Keratinocyte (primary cell): ENCODE results near the gene SLC22A14. TPM values are rescaled to one million over a fixed set of nuclear protein-coding genes. Genes with fewer than 3 reads are reported as not detected.
A peak's percentile ranks its signal among the peaks of the same experiment; 100 is the strongest.

Experiments
- DNase-seq: peaks from one replicate; pipeline ENCODE4 v3.0.0-alpha.2; 2011; ENCODE audit warnings: low read depth, missing footprints, low spot score
- FAIRE-seq: peaks from 2 replicates; lab custom pipeline; 2011; peaks lifted over from hg19 to GRCh38; lab: Jason Lieb, UNC
- H2AFZ ChIP-seq: 2 replicates; pipeline ENCODE4 v1.6.0; 2012; ENCODE audit warnings: low read length, control low read depth, inconsistent platforms; ENCODE audit not compliant: control insufficient read depth
- H3K27ac ChIP-seq: 2 replicates; pipeline ENCODE4 v1.5.1; 2011; ENCODE audit warnings: low read length; ENCODE audit not compliant: control insufficient read depth, insufficient read depth
- H3K27me3 ChIP-seq: 3 replicates; pipeline ENCODE4 v1.6.0; 2011; ENCODE audit warnings: low read length; ENCODE audit not compliant: control insufficient read depth, insufficient read depth; ENCODE audit errors: extremely low read depth
- H3K36me3 ChIP-seq, 2 experiments: 2 replicates in 1 of 2; 3 replicates in 1 of 2; pipeline ENCODE4 v1.5.1; 2011; ENCODE audit warnings: low read length in 2 of 2, mild to moderate bottlenecking in 1 of 2; ENCODE audit not compliant: control insufficient read depth in 2 of 2, insufficient read depth in 2 of 2; ENCODE audit errors: extremely low read depth in 1 of 2
- H3K4me1 ChIP-seq: 3 replicates; pipeline ENCODE4 v1.5.1; 2011; ENCODE audit warnings: low read length; ENCODE audit not compliant: control insufficient read depth, insufficient read depth; ENCODE audit errors: extremely low read depth
- H3K4me2 ChIP-seq: 3 replicates; pipeline ENCODE4 v1.6.0; 2011; ENCODE audit warnings: low read depth, low read length; ENCODE audit not compliant: control insufficient read depth, insufficient read depth; ENCODE audit errors: extremely low read depth
- H3K4me3 ChIP-seq, 3 experiments: fragments of 200-600 bp in 1 of 3; sonication (generic) in 1 of 3; 2 replicates in 2 of 3; 3 replicates in 1 of 3; pipeline ENCODE4 v1.5.1; 2011 to 2016; ENCODE audit warnings: low read length in 3 of 3, mild to moderate bottlenecking in 3 of 3, control low read depth in 2 of 3, inconsistent platforms in 1 of 3, low read depth in 1 of 3, mixed read lengths in 1 of 3, mixed run types in 1 of 3, moderate library complexity in 1 of 3; ENCODE audit not compliant: control insufficient read depth in 2 of 3, insufficient read depth in 2 of 3; ENCODE audit errors: extremely low read depth in 1 of 3
- H3K79me2 ChIP-seq: 2 replicates; pipeline ENCODE4 v1.6.0; 2012; ENCODE audit warnings: low read length; ENCODE audit not compliant: control insufficient read depth, insufficient read depth
- H3K9ac ChIP-seq: 3 replicates; pipeline ENCODE4 v1.6.0; 2011; ENCODE audit warnings: low read length; ENCODE audit not compliant: control insufficient read depth, insufficient read depth; ENCODE audit errors: extremely low read depth
- H3K9me1 ChIP-seq: 3 replicates; pipeline ENCODE4 v1.6.0; 2011; ENCODE audit warnings: low read length; ENCODE audit not compliant: control insufficient read depth, insufficient read depth; ENCODE audit errors: extremely low read depth
- H3K9me3 ChIP-seq: 2 replicates; pipeline ENCODE4 v1.5.1; 2012; ENCODE audit warnings: low read depth, low read length; ENCODE audit not compliant: control insufficient read depth
- H4K20me1 ChIP-seq: 3 replicates; pipeline ENCODE4 v1.6.0; 2011; ENCODE audit warnings: low read length; ENCODE audit not compliant: control insufficient read depth, insufficient read depth; ENCODE audit errors: extremely low read depth
- EZH2 ChIP-seq: IDR thresholded peaks from one replicate; pipeline ENCODE4 v1.6.1; 2012; ENCODE audit warnings: inconsistent platforms, mild to moderate bottlenecking, low read length, moderate library complexity
- dilution Hi-C: fragments of 300-500 bp; cut with MboI; formaldehyde crosslinking; loops from one replicate; pipeline ENCODE4 v1.7.0; 2020; ENCODE audit warnings: low sequenced_read_pairs; ENCODE audit not compliant: extremely low pct_ligation_motif_present
- polyA plus RNA-seq, 5 experiments: library from polyadenylated mRNA; depleted of rRNA in 3 of 5; stranded (reverse) in 3 of 5; stranded (forward) in 1 of 5; unstranded in 1 of 5; fragments of >200 nt; gene quantifications; 1 replicate in 1 of 5; 2 replicates in 3 of 5; 3 replicates in 1 of 5; pipeline versions ENCODE4 v1.2.1 to v1.2.3, GENCODE V29; 2011 to 2012; ENCODE audit warnings: missing spikeins in 2 of 5, low read depth in 1 of 5, low replicate concordance in 1 of 5
- TF ChIP-seq, protein P1 (sequence below), 3 experiments: IDR thresholded peaks in 1 of 3; conservative IDR thresholded peaks in 1 of 3; optimal IDR thresholded peaks in 1 of 3; 2 replicates in 2 of 3; 3 replicates in 1 of 3; pipeline versions ENCODE3 to v1.5.1; 2011; ENCODE audit warnings: low read length in 3 of 3, mild to moderate bottlenecking in 3 of 3, moderate library complexity in 2 of 3, control low read depth in 1 of 3, inconsistent platforms in 1 of 3; ENCODE audit not compliant: insufficient read depth in 2 of 3; ENCODE audit errors: extremely low read depth in 1 of 3

Gene SLC22A14
- polyA plus RNA-seq, 1 donor (not counting 4 experiments of a cell fraction or from before 2014, with no cell fraction given) = 0.20 TPM

- Histone ChIP-seq H3K36me3 (peaks cover 45 to 64% of the 10 kb centered on the region in 2 experiments), H3K27me3 (no peaks in the 10 kb centered on the region), H3K9me1 (no peaks in the 10 kb centered on the region), H3K9ac (no peak overlapping the region), H3K9me3 (no peaks in the 10 kb centered on the region), H3K27ac (no peak overlapping the region), H3K4me3 (no peak overlapping the region), H3K4me1 (no peaks in the 10 kb centered on the region), H3K4me2 (no peak overlapping the region), H3K79me2 (peaks cover 3% of the 10 kb centered on the region), H4K20me1 (peaks cover 8% of the 10 kb centered on the region), H2AFZ (no peak overlapping the region)
- TF ChIP-seq EZH2 = no peak
- TF ChIP-seq, protein P1, sequence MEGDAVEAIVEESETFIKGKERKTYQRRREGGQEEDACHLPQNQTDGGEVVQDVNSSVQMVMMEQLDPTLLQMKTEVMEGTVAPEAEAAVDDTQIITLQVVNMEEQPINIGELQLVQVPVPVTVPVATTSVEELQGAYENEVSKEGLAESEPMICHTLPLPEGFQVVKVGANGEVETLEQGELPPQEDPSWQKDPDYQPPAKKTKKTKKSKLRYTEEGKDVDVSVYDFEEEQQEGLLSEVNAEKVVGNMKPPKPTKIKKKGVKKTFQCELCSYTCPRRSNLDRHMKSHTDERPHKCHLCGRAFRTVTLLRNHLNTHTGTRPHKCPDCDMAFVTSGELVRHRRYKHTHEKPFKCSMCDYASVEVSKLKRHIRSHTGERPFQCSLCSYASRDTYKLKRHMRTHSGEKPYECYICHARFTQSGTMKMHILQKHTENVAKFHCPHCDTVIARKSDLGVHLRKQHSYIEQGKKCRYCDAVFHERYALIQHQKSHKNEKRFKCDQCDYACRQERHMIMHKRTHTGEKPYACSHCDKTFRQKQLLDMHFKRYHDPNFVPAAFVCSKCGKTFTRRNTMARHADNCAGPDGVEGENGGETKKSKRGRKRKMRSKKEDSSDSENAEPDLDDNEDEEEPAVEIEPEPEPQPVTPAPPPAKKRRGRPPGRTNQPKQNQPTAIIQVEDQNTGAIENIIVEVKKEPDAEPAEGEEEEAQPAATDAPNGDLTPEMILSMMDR (optimal IDR thresholded peaks at IDR 0.05 in 1 of 3, IDR thresholded peaks at IDR 0.05 in 1 of 3, conservative IDR thresholded peaks at IDR 0.05 in 1 of 3; ENCODE audit: extremely low read depth in 1 of 3, insufficient read depth in 2 of 3, low read length in 3 of 3) = no peak
- dilution Hi-C loops = no loop called here
- FAIRE-seq (no peak), DNase-seq (no peak)
These were observed 28.4 kb upstream of the SLC22A14 start for GRCh38 chr3:38253704-38254103.

DNA sequence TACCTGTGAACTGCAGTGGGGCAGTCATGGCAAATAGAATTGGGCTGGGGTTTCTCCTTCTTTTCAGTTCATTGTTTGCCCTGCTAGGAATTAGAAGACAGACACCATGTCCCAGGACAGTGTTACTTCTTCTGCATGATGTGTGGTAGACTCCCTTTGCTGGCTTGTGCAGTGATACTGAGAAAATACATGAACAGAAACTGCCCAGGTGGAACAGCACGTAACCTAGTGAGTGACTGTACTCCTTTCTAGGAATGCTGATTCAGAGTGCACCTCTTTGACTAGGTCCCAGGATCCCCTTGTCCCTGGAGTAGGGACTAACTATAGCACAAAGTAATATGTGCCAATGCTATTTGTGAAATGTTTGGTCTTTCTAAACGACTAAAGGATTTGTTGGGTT lies 27.2 kb upstream of the SLC22A14 start:
- H3K27ac ChIP-seq = no peak overlapping the region
- no peak overlapping the region for H3K4me3 ChIP-seq
- H3K4me2 ChIP-seq = no peak overlapping the region
- no peaks in the 10 kb centered on the region for H3K27me3 ChIP-seq
- dilution Hi-C loops = no loop called here
- no peak for TF ChIP-seq EZH2
- TF ChIP-seq, protein P1 (optimal IDR thresholded peaks at IDR 0.05 in 1 of 3, IDR thresholded peaks at IDR 0.05 in 1 of 3, conservative IDR thresholded peaks at IDR 0.05 in 1 of 3; ENCODE audit: extremely low read depth in 1 of 3, insufficient read depth in 2 of 3, low read length in 3 of 3) = no peak
- FAIRE-seq (peak; percentile 29), DNase-seq (no peak)
- H3K9me3 ChIP-seq = no peaks in the 10 kb centered on the region
- no peak overlapping the region for H3K9ac ChIP-seq
- H3K4me1 ChIP-seq = no peaks in the 10 kb centered on the region
- H3K79me2 ChIP-seq = peaks cover 2% of the 10 kb centered on the region
- H4K20me1 ChIP-seq = peaks cover 8% of the 10 kb centered on the region
- H3K36me3 ChIP-seq = peaks cover 39 to 54% of the 10 kb centered on the region in 2 experiments
- no peaks in the 10 kb centered on the region for H3K9me1 ChIP-seq
- H2AFZ ChIP-seq = no peak overlapping the region
